PC-3 (cell line): ENCODE data around the gene JHY.

Source experiments
- CTCF ChIP-seq: fragments of 300-600 bp; sonication (generic); conservative IDR thresholded peaks from 2 replicates; pipeline ENCODE4 v1.5.1; 2017; ENCODE audit warnings: antibody characterized with exemption, low read depth, mild to moderate bottlenecking, low read length
- EZH2 ChIP-seq: fragments of 300-600 bp; sonication (generic); IDR thresholded peaks from one replicate; pipeline ENCODE4 v1.6.1; 2017; ENCODE audit warnings: antibody characterized with exemption, mild to moderate bottlenecking, low read length; ENCODE audit not compliant: unreplicated experiment

- TF ChIP-seq CTCF (no peak), EZH2 (no peak)
These were observed 56.0 kb downstream of the JHY start for GRCh38 chr11:122938557-122938956.
